GM18870 (cell line): ENCODE measurements around the gene COL24A1.
"Not testable (repeated sequence)": the region's sequence is repeated elsewhere in the genome, so short reads cannot be mapped to it uniquely, and the experiment has no call there.

Source experiments
- ATAC-seq: cut with Tn5 transposase; IDR thresholded peaks from one replicate; pipeline ENCODE4 v1.9.1; 2021; ENCODE audit warnings: moderate library complexity; ENCODE audit not compliant: unreplicated experiment

COL24A1 gene

GRCh38 chr1:86153836-86154235 is 2.7 kb downstream of the COL24A1 start:
- ATAC-seq: no peak

DNA sequence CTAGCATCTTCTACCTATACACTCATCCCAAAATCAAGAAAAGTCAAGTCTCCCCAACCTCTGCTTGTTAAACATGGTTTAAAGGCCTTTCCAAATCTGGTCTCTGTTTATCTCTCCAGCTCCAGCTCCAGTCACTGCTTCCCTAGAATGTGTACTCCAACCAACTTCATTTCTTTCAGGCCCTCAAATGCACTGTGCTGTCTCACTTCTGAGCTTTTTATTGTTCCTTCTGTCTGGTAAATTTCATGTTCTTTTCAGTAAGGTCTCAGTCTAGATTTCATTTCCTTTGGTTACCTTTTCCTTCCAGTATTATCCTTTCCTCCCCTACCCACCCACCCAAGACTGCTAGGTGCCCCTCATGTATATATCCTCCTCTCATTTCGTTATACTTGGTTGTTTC is 3.7 kb downstream of the COL24A1 start:
- no peak for ATAC-seq

- ATAC-seq: no peak
Measured at GRCh38 chr1:86151427-86151826, 5.1 kb downstream of the COL24A1 start.

- ATAC-seq: no peak
Measured at GRCh38 chr1:86150553-86151055, 6.0 kb downstream of the COL24A1 start.

DNA sequence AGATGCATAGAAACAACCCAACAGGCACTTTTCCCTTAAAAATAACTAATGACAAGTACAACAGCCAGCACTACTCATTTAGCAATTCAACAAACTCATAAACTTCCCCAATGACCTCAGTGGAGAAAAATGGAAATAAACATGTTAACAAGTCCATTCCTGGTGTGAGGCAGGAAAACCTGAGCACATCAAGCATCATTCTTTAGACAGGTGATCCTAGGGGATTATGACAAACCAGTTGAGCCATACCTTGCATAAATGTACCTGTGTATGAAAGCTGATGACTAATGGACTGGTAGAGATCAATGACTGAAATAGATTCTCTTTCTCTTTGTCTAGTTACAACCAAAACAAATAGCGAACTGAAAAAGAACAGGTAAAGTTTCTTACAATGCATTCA is 7.0 kb downstream of the COL24A1 start:
- no peak for ATAC-seq

GRCh38 chr1:86147755-86148154 is 8.8 kb downstream of the COL24A1 start:
- no peak for ATAC-seq

- ATAC-seq: no peak
Measured at GRCh38 chr1:86146566-86146965, 10.0 kb downstream of the COL24A1 start.

GRCh38 chr1:86140281-86140880 is 16.2 kb downstream of the COL24A1 start:
- no peak for ATAC-seq

- no peak for ATAC-seq
Measured at GRCh38 chr1:86138746-86139145, 17.8 kb downstream of the COL24A1 start.

DNA sequence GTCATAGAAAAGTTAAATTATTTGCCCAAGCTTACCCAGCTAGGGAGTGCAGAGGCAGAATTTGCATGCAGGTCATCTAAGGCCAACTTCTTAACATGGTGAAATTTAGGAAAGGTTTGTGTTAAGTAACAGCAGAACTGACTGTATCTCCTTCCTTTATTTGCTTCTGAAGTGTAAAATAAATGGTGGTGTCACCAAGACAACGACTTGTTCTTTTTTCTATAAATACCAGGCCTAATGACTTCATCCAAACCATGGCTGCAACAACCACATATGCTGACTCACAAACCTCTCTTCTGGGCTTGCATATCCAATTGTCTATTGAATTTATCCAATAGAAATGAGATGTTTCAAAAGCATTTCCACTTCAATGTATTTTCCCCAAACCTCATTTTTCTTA is 19.1 kb downstream of the COL24A1 start:
- no peak for ATAC-seq

DNA sequence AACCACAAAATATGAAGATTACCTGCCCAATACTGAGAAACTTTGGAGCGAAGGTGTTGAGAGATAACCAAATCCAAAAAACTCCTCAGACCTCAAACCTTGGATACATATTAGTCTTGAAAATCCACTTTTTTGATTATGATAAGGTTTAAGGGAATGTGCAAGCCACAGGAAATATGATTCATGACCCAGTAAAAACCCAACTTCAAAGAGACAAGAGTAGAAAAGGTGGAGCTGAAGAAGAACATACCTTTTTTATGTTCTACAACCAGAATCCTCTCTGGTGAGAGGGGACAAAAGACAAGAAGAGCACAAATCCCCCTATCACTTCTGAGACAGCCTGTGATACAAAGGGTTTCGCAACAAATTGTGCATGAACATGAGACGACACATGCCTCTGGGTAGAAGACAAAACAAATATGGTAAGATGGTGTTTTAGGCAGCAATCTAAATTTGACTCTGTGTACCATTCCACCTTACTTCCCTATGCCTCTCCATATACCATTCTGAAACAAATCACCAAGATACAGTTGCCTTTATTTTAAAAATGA is 37.3 kb downstream of the COL24A1 start:
- ATAC-seq: no peak

GRCh38 chr1:86114816-86115400 is 41.7 kb downstream of the COL24A1 start:
- ATAC-seq: no peak

GRCh38 chr1:86114236-86114635 is 42.3 kb downstream of the COL24A1 start:
- ATAC-seq: no peak

DNA sequence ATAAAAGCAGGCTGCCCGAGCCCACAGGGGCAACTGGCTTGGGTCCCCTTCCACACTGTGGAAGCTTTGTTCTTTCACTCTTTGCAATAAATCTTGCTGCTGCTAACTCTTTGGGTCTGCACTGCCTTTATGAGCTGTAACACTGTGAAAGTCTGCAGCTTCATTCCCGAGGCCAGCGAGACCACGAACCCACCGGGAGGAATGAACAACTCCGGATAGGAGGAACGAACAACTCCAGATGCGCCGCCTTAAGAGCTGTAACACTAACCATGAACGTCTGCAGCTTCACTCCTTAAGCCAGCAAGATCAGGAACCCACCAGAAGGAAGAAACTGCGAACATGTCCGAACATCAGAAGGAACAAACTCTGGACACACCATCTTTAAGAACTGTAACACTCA is 45.0 kb downstream of the COL24A1 start:
- ATAC-seq: not testable (repeated sequence)

DNA sequence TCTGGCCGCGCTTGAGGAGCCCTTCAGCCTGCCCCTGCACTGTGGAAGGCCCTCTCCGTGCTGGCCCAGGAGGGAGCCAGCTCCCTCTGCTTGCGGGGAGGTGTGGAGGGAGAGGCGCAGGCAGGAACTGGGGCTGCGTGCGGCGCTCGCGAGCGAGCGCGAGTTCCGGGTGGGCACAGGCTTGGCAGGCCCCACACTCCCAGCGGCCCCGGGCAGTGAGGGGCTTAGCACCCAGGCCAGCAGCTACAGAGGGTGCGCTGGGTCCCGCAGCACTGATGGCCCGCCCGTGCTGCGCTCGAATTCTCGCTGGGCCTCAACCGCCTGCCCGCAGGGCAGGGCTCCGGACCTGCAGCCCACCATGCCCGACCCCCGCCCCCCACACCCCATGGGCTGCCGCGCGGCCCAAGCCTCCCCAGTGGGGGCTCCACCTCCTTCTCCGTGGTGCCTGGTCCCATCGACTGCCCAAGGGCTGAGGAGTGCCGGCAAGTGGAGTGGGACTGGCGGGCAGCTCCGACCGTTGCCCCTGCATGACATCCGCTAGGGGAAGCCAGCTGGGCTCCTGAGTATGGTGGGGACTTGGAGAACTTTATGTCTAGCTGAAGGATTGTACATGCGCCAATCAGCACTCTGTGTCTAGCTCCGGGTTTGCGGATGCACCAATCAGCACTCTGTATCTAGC is 46.0 kb downstream of the COL24A1 start:
- ATAC-seq: no peak

- ATAC-seq: no peak
Measured at GRCh38 chr1:86105533-86105866, 51.1 kb downstream of the COL24A1 start.

DNA sequence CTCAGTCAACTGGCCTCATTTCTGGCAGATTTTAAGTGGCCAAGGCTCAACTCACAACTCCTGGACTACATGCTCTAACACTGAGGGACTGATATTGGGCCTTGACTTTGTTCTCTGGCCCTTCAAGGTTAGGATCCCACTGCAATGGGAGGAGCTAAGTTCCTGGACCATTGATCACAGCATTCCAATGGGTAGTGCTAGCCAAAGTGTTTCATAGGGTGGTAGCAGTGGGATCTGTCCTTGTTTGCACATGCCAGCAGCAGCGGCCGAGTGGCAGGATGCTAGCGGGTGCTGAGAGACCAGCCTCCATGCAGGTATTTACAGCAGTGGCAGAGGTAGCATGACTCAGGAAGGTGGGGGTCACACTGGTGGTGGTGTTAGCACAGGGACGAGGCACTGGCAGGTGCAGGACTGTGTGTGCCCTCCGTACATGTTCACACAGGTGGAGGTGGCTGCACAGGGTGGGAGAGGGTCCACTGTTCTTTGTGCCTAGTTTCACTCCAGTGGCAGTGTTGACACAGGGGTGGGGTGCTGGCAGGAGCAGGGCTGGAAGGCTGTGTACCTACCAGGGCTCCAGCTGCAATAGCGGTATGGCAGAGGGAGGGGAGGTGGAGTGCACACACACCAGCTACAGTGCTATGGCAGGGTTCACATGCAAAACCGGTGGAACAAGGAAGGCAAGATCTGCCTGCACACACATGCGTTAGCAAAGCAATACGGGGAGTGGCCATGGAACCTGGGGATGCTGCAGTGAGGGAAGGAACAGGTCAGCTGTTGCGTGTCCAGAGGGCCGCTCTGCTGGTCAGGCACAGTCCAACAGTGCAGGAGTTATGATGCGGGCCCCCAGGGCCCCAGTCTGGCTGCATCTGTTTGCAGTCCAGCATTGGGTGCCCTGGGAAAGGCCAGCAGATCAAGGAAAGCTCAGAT is 51.7 kb downstream of the COL24A1 start:
- ATAC-seq: no peak

DNA sequence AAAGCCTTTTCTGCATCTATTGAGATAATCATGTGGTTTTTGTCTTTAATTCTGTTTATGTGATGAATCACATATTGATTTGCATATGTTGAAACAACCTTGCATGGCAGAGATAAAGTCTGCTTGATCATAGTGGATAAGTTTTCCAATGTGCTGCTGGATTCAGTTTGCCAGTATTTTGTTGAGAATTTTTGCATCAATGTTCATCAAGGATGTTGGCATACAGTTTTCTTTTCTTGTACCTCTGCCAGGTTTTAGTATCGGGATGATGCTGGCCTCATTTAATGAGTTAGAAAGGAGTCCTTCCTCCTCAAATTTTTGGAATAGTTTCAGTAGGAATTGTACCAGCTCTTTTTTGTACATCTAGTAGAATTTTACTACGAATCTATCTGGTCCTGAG is 55.0 kb downstream of the COL24A1 start:
- no peak for ATAC-seq

- no peak for ATAC-seq
Measured at GRCh38 chr1:86100401-86100800, 56.2 kb downstream of the COL24A1 start.

GRCh38 chr1:86089765-86090164 is 66.8 kb downstream of the COL24A1 start:
- no peak for ATAC-seq

- ATAC-seq: peak; percentile 57
Measured at GRCh38 chr1:86085741-86086409, 70.7 kb downstream of the COL24A1 start.
